HG02840 (cell line): Measurements from ENCODE around the gene CHCHD4.

ENCODE experiments used
- ATAC-seq: cut with Tn5 transposase; IDR thresholded peaks from one replicate; pipeline ENCODE4 v1.9.1; 2021; ENCODE audit warnings: mild to moderate bottlenecking, moderate library complexity, moderate number of reproducible peaks; ENCODE audit not compliant: unreplicated experiment, low FRiP score

Gene CHCHD4

DNA sequence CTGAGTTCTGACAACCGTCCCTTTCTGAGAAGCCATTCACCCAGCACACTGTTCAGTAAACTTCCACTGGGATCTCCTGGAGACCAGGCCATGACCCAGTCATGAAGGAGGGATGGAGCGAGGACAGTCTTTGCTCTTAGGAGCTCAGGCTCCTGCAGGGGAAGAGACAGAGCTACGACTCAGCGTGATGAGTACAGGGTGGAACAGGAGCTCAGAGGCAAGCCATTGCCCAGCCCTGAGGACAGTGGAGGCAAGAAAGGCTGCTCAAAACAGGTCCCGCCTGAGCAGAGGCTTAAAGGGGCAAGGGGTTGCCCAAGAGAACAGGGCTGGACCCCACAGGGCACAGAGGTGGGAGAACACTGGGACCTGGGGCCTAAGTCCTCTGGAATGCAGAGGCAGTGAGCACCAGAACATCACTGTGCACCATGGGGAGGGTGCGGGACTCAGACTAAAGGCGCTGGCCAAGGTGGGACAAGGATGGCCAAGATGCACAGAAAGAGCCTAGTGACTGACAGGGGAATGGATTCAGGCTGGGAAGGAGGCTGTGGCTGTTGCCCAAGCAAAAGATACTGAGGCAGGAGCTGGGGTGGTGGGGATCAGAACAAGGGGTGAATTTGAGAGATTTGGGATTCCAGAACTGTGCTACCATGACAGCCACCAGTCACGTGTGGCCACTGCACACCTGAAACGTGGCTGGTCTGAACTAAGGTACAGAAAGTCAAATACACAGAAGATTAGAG, 26.0 kb upstream of the CHCHD4 start:
- no peak for ATAC-seq

DNA sequence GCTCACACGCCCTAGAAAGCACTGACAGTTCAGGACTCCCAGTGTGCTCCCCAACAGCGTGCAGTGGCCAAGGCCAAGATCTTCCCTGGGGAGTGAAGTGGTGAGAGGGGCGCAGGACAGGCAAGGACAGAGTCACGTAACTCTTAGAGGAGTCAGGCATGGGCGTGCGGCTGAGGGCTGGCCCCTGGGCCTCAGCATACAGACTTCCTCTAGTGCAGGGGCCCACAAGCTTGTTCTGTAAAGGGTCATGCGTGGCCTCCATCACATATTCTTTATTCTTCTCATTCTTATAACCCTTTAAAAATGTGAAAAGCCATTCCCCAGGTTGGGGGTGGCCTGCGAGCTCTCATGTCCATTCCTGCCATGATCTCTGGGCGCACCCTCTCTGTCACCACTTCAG, 25.4 kb upstream of the CHCHD4 start:
- ATAC-seq: no peak

DNA sequence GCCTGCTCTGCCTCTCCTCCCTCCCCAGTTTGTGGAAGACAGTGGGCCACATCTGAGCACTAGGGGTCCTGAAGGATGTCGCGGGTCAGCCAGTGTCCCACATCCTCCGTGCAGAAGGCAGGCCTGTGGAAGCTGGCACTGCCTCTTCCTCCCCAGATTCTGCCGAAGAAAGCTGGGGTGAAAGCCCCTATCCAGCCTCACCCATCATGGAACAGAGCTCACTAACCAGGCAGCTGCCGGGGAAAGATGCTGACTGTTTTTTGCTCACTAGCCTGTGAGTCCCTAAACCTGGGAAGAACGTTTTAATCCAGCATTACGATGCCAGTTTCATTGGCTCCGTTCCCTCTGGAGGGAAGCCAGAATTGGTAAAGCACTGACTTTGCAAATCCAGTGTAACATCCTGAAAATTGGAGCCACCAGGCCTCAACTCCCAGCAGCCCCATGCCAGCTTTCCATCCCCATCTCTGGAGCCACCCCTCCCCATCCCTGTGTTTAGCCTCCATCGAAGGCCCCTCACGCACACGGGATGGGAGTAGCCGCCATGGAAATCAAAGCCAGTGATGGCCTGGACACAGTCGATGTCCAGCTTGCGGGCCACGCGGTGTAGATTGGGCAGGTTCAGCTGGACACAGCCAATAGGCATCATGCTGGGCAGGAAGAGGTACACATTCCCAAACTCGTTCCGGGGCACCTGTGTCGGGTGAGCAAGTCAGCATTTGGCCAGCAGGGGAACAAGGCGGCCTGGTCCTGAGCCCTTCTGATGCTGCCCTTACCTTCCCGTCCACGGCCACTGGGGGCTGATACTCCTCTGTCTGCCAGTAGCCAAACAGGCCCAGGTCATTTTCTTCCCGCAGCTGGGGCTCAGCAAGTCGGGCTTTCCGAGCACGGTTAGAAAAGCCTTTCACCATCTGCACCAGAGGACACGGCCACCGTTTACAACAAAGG, 23.6 kb upstream of the CHCHD4 start:
- ATAC-seq: no peak

DNA sequence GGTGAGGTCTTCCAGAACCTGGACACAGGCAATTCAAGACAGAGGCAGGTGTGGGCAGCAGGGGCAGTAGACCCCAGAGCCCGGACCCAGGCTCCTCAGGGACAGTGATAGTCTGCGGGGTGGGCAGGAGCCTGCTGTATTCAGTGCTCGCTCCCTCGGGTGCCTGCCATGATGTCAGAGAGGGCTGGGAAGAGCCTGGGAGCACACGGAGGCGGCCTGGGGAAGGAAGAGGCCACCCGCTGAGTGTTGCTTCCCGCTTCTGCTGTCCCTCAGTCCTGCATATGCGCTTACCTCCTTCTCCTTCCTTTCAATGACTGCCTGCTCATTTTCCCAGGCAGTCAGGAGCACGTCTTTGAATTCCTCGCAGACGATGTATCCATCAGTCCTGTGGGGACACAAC, 22.9 kb upstream of the CHCHD4 start:
- no peak for ATAC-seq

DNA sequence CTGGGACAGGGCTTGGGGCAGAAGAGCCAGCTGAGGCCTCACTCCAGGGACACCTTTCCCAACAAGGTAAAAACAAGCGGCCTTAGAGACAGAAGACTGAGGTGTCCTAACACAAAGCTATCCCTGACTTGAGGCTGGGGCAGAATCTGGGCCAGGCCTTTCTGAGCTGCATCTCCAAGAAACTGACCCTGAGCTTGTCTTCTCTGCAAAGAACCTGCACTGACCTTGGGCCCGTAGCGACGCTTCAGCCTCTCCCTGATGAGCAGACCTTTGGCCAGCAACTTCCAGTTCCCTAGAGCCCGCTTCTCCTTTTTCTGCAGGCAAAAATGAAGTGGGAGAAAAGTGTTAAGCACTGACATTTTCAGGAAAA, 22.4 kb upstream of the CHCHD4 start:
- no peak for ATAC-seq

DNA sequence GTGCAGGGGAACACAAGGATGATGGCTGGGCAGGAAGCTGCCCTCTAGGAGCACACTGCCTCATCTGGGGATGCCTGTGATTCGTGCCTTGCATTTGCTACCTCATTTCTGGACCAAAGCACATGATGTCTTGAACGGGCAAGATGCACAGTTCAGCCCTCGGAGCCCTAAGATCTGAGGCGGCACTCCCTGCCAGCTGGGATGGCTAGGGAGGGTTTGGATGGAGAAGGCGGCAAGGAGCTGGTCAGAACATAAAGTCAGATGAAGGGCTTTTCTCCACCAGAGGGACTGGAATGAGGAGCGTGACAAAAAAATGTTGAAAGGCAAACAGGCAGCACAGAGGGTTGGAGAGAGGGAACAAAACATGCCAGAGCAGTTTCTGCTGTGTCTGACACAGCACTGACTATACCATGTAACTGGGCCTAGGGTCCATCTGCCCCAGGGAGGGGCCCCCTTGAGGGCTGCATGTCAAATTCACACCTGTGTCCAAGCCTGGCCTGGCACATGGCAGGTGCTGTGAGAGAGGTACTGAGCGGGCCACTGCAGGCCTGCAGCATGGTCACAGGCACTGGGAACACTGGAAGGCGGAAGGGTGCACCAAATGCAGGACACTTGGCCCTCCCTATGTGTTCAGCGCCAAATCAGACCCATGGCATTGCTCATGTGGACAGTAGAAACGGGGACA, 21.9 kb upstream of the CHCHD4 start:
- no peak for ATAC-seq

DNA sequence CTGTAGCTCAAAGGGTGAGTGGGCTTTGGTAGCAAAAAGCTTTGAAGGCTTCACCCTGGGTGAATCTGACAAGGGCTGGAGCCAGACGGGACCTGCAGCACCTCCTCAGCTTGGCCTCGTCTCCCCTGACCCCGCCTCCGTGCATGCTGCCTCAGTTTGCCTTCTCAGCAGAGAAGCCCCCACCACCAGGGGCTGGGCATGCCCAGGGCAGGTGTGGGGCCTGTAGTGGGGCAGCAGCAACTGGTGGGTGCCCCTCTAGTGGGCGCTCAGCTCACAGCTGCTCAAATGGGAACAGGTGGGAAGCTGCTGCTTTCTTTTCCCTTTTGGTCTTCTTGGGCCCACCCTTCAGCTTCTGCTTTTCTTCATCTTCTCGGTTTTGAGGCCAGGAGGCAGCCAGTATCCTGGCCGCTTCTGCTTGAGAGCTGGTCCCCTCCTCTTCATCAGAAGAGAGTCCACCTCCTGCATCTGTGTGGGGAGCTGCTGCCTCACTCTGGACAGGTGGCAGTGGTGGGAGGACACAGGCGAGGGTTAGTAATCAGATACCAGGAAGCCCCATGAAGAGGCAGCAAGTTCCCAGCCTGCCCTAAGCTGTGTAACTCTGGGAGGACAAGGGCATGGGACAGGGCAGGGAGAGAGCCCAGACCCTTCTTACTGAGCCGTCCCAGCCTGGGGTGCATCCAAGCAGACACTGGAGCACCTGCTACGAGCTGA, 21.2 kb upstream of the CHCHD4 start:
- ATAC-seq: no peak

DNA sequence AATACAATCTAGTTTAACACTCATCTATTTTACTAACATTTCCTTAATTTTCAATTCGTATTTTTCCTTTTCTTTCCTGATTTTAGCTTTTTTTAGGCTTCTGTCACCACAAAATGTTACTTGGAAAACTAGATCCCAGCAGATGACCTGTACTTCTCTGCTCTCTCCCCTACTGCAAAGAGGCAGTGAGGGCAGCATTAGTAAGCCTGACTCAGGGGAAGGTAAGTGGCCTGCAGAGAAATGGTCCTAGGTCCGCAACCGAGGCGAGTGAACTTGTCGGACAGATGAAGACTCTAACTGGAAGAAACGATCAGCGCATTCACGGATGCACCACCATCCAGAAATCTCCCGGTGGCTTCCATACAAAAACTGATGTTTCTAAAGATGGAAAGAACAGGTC, 20.6 kb upstream of the CHCHD4 start:
- ATAC-seq: no peak

DNA sequence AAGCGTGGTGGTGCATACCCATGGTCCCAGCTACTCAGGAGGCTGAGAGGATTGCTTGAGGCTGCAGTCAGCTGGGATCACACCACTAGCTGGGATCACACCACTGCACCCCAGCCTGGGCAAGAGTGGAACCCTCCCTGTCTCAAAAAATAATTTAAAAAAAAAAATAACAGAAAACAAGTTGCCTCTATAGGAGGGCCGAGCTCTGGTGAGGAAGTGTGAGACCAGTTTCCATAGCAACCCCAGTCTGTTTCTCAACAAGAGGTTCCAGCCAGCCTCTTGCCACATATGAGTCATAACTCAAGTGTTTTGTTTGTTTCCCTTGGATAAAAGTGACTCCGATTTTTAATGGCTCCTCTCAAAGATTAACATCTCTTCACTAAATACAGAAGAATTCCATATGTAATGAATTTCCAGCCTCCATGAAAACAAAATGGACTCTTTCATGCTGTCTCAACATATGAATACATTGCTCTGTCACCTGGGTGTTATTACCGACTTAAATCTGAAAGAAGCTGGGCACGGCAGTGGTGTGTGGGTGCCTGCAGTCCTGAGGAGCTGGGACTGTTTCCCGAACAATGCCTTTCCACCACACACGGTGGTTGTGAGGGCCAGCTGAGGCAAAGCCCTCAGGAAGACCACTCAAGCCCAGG, 19.9 kb upstream of the CHCHD4 start:
- peak; percentile 80 for ATAC-seq

DNA sequence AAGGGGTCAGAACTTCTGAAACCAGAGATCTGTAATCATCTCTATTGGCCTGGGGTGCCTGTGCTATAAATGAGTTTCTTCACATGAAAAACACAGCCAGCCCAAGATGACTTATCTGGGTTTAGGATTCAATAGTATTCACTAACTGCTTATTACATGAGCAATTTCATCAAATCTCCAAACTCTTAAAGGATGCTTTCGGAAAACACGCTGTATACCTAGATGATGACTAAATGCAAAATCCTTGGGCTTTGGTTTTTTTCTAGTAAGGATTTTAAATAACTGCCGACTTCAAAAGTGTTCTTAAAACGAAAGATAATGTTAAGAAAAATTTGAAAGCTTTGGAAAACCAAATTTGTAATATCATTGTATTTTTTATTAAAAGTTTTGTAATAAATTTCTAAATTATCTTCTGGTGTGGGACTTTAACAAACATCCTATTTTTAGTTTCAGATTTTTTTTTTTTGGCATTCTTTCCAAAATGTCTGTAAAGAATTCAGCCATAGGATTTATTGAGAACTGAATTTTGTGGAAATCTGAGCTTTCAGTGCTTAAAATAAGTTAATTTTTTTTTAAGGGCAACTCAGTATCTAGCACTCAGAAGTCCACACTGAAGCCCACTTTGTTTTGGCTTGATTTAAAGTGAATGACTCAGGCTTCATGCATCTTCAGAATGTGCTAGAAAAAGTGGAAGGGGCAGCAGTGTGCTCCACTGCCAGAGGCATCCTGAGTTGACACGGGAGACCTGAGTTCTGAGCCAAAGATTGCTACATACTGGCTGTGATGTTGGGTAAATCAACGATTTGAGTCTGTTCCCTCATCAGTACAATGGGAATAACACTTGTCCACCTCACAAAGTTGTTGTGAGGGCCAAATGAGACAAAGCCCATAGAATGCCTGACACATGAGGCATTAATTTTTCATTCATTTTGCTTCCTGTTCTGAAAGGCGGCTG, 18.9 kb upstream of the CHCHD4 start:
- ATAC-seq: no peak

DNA sequence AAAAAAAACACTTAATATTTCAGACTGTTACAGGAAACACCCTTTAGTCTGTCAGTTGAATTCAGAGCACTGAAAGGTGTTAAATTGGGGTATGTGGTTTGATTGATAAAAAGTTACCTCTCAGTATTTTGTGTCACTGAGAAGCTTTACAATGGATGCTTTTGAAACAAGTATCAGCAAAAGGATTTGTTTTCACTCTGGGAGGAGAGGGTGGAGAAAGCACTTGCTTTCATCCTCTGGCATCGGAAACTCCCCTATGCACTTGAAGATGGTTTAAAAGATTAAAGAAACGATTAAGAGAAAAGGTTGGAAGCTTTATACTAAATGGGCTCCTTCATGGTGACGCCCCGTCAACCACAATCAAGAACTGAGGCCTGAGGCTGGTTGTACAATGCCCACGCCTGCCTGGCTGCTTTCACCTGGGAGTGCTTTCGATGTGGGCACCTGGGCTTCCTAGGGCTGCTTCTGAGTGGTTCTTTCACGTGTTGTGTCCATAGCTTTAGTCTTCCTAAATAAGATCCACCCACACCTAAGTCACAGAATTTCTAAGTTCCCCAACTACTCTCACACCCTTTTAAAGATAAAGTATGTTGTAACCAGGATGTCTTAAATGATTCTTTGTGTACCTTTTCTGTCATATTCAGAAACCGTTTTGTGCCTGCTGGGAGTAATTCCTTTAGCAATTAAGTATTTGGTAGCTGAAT, 18.0 kb upstream of the CHCHD4 start:
- no peak for ATAC-seq

DNA sequence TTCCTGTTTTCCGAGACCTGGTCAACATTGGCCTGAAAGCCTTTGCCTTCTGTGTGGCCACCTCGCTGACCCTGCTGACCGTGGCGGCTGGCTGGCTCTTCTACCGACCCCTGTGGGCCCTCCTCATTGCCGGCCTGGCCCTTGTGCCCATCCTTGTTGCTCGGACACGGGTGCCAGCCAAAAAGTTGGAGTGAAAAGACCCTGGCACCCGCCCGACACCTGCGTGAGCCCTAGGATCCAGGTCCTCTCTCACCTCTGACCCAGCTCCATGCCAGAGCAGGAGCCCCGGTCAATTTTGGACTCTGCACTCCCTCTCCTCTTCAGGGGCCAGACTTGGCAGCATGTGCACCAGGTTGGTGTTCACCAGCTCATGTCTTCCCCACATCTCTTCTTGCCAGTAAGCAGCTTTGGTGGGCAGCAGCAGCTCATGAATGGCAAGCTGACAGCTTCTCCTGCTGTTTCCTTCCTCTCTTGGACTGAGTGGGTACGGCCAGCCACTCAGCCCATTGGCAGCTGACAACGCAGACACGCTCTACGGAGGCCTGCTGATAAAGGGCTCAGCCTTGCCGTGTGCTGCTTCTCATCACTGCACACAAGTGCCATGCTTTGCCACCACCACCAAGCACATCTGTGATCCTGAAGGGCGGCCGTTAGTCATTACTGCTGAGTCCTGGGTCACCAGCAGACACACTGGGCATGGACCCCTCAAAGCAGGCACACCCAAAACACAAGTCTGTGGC, 17.1 kb upstream of the CHCHD4 start:
- no peak for ATAC-seq

DNA sequence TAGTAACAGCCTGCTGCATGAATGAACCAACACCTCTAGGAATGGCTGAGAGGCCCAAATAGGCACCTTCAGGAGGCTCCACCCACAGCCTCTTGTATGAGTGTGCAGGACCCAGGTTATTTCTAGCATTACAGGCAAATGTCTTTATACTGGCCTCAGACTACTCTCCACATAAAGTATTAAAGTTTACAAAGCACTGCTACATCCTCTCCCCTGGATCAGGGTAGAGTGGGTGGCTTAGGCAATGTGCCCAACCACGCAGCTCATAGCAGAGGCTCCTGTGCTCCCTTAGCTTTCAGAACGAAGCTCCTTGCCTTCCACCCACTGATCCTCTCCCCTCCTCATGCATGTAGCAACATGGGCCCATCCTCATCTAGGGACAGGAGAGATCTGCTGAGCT, 16.5 kb upstream of the CHCHD4 start:
- ATAC-seq: no peak

DNA sequence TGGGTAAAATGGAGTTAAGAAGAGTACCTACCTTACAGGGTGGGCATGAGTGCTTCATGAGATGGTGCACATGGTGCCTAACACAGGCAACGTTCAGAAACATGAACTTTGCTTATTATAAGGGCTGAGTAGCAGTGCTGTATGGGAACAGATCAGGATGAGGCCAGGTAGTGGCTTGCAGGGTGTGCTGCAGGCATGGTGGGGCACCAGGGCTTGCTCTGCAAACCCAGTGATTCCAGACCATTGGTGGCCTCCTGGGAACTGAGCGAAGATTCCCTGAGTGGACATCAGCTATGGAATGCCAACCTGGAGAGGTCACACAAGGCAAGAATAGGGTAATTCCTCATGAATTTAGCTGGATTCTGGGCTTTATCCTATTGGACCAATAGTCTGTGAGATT, 16.0 kb upstream of the CHCHD4 start:
- no peak for ATAC-seq

DNA sequence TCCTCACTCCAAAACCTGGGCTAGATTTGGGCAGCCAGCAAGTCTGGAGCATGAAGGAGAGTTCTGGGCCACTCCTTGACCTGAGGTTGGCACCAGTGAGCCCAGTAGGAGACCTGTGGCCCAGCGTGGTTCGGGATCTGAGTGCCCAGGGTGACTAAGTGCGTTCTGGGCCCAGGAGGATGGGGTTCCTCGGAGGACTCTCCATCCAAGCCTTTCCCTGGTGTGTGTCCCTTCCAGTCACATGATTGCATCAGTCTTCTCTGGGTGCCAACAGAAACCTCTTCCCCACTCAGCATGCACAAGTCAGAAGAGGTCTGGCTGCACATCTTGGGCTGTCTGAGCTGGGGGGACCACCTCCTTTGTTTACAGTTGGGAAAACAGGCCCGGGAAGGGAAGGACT, 15.1 kb upstream of the CHCHD4 start:
- ATAC-seq: no peak

DNA sequence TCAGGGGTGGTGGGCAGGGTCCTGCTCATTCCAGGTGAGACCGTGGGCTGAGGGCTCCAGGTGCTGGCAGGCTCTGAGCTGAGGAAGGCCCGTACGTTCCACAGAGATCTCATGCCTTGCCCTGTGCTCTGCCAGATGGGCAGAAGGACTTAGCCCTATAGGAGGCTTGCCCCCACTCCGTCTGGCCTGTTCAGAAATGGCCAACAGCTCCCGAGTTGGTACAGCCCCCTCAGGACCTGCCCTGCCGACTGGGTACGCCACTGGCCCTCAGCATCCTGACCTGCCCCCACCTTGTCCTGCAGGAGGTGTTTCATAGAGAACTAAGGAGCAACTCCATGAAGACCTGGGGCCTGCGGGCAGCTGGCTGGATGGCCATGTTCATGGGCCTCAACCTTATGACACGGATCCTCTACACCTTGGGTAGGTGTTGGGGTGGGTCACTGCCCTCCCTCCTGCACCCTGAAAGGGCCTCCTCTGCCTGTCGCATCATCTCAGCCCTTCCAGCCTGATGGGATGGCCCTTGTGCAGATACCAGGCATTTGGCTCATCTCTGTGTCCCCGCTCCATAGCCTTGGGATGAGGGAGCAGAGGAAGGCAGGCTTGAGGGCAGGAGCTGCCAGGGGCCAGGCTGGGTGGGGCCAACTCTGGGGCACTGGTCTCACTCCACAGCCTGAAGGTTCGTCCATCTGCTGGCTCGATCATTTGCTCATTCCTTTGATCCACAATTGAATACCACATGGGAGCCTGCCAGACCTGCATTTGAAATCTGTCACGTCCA, 14.4 kb upstream of the CHCHD4 start:
- ATAC-seq: no peak
